ENCODE data around the gene LGALS7B.
"Not testable (repeated sequence)": the region's sequence is repeated elsewhere in the genome, so short reads cannot be mapped to it uniquely, and the experiment has no call there.

The LGALS7B gene

GRCh38 chr19:38796154-38796553 lies 7.2 kb downstream of the LGALS7B start:
- no peak for DNase-seq (ENCODE audit: low read depth in 2 of 2)

GRCh38 chr19:38797781-38798180 lies 8.8 kb downstream of the LGALS7B start:
- not testable (repeated sequence) for DNase-seq (ENCODE audit: low read depth in 2 of 2)

- no peak for DNase-seq (ENCODE audit: low read depth in 2 of 2)
Observed at GRCh38 chr19:38799104-38799503, 10.1 kb downstream of the LGALS7B start.

GRCh38 chr19:38800577-38801347 lies 11.8 kb downstream of the LGALS7B start:
- no peak for DNase-seq (ENCODE audit: low read depth in 2 of 2)

- no peak for DNase-seq (ENCODE audit: low read depth in 2 of 2)
Observed at GRCh38 chr19:38801359-38802095, 12.5 kb downstream of the LGALS7B start.

- no peak for DNase-seq (ENCODE audit: low read depth in 2 of 2)
Observed at GRCh38 chr19:38803543-38803942, 14.5 kb downstream of the LGALS7B start.

GRCh38 chr19:38805180-38805579 lies 16.2 kb downstream of the LGALS7B start:
- DNase-seq (ENCODE audit: low read depth in 2 of 2), result no peak

- DNase-seq (ENCODE audit: low read depth in 2 of 2), result no peak
Observed at GRCh38 chr19:38806371-38806770, 17.4 kb downstream of the LGALS7B start.

- not testable (repeated sequence) for DNase-seq (ENCODE audit: low read depth in 2 of 2)
Observed at GRCh38 chr19:38807374-38808098, 18.5 kb downstream of the LGALS7B start.

GRCh38 chr19:38808741-38809140 lies 19.7 kb downstream of the LGALS7B start:
- no peak for DNase-seq (ENCODE audit: low read depth in 2 of 2)

GRCh38 chr19:38809592-38810252 lies 20.7 kb downstream of the LGALS7B start:
- no peak for DNase-seq (ENCODE audit: low read depth in 2 of 2)

GRCh38 chr19:38812009-38812840 lies 23.2 kb downstream of the LGALS7B start:
- DNase-seq (ENCODE audit: low read depth in 2 of 2), result no peak

GRCh38 chr19:38812841-38813320 lies 23.9 kb downstream of the LGALS7B start, which contains the start of gene LGALS4:
TSS of gene LGALS4 (minus strand) at chr19:38812945. CDS start at chr19:38812886, 59 bp downstream.
- DNase-seq (ENCODE audit: low read depth in 2 of 2), result no peak

GRCh38 chr19:38813323-38813722 lies 24.3 kb downstream of the LGALS7B start:
- no peak for DNase-seq (ENCODE audit: low read depth in 2 of 2)

- DNase-seq (ENCODE audit: low read depth in 2 of 2), result not testable (repeated sequence)
Observed at GRCh38 chr19:38813932-38814331, 24.9 kb downstream of the LGALS7B start.

GRCh38 chr19:38815059-38816001 lies 26.3 kb downstream of the LGALS7B start:
- no peak for DNase-seq (ENCODE audit: low read depth in 2 of 2)

- DNase-seq (ENCODE audit: low read depth in 2 of 2), result no peak
Observed at GRCh38 chr19:38816131-38816750, 27.2 kb downstream of the LGALS7B start.

GRCh38 chr19:38817081-38817480 lies 28.1 kb downstream of the LGALS7B start:
- DNase-seq (ENCODE audit: low read depth in 2 of 2), result no peak

Data from stimulated activated CD8-positive, alpha-beta memory T cell treated with anti-CD3 and anti-CD28 coated beads, Interleukin-2, amount 100 ng/mL, for 1 hour (primary cell).